ENCODE results near the gene ZNF625.

The ZNF625 gene

DNA sequence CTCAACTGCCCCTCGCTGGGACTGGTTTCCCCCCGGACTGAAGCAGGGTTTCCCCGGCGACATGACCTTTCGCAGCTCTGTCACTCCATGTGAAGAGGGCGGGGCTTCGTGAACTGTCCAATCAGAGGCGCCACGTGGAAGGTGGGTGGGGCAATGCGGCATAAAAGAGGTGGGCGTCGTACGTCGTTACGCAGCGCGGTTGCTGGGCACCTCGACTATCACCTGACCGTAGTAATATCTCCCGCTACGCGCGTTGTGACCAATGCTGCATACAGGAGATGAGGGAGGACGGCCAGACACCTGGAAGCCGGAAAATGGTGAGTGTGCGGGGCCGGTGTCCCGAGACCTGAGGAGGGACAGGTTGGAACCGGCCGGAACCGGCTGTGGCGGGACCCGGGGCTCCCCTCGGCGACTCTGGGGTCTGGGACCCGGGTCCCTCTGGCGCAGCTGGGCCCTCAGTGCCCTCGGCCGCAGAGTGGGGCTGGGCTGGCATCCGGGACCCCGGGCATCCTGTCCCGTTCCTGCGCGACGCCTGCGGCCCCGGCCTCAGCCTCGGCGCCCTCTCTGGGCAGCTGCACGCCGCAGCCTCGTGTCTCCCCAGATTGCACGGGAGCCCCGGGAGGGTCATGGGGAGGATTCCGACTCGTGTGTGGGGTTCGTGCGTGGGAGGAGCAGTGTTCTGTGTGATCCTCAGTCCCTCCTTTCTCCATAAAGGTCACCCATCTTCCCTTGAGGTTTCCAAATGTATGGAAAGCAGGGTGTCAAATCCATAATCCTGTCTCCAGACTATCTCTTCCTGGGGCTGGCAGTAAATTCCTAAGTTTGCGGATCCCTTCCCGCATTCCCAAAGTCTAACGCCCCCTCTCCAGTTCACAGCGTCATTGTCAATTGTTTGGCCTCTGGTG lies 38.5 kb upstream of the ZNF625 start:
- no peak overlapping the region for H3K4me3 ChIP-seq (ENCODE audit: low read depth, low read length)
- DNase-seq (ENCODE audit: low read depth) = no peak
- TF ChIP-seq, protein P1, sequence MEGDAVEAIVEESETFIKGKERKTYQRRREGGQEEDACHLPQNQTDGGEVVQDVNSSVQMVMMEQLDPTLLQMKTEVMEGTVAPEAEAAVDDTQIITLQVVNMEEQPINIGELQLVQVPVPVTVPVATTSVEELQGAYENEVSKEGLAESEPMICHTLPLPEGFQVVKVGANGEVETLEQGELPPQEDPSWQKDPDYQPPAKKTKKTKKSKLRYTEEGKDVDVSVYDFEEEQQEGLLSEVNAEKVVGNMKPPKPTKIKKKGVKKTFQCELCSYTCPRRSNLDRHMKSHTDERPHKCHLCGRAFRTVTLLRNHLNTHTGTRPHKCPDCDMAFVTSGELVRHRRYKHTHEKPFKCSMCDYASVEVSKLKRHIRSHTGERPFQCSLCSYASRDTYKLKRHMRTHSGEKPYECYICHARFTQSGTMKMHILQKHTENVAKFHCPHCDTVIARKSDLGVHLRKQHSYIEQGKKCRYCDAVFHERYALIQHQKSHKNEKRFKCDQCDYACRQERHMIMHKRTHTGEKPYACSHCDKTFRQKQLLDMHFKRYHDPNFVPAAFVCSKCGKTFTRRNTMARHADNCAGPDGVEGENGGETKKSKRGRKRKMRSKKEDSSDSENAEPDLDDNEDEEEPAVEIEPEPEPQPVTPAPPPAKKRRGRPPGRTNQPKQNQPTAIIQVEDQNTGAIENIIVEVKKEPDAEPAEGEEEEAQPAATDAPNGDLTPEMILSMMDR (IDR thresholded peaks at IDR 0.05; ENCODE audit: low read depth, low read length, missing control alignments) = no peak

DNA sequence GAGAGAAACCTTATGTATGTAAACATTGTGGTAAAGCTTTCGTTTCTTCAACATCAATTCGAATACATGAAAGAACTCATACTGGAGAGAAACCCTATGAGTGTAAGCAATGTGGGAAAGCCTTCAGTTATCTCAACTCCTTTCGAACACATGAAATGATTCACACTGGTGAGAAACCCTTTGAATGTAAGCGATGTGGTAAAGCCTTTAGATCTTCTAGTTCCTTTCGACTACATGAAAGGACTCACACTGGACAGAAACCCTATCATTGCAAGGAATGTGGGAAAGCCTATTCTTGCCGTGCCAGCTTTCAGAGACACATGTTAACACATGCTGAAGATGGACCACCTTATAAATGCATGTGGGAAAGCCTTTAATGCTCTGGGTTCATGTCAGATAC lies 31.1 kb upstream of the ZNF625 start:
- TF ChIP-seq, protein P1 (IDR thresholded peaks at IDR 0.05; ENCODE audit: low read depth, low read length, missing control alignments) = no peak

DNA sequence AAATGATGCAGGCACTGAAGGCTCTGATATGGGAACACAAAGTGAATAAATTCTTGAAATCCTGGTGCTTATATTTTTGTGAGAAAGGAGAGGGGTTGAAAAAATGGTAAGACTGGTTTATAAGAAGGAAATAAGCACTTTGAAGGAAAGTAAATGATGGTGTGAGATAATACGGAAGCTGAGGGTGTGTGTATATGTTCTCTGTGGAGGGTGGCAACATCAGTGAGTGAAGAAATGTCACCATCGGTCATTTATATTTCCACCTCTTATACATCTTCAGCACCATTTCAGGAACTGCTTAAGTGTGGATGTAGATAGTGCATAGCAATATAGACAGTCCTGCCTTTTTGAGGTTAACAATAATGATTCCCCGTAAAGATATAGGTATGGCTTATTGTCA lies 23.8 kb upstream of the ZNF625 start:
- TF ChIP-seq, protein P1 (IDR thresholded peaks at IDR 0.05; ENCODE audit: low read depth, low read length, missing control alignments) = no peak
- H3K4me3 ChIP-seq (ENCODE audit: low read depth, low read length) = no peak overlapping the region
- DNase-seq (ENCODE audit: low read depth) = no peak

More for the DNA sequence above, 31.1 kb upstream of the ZNF625 start:
- DNase-seq (ENCODE audit: low read depth) = no peak
- H3K4me3 ChIP-seq (ENCODE audit: low read depth, low read length) = no peak overlapping the region

DNA sequence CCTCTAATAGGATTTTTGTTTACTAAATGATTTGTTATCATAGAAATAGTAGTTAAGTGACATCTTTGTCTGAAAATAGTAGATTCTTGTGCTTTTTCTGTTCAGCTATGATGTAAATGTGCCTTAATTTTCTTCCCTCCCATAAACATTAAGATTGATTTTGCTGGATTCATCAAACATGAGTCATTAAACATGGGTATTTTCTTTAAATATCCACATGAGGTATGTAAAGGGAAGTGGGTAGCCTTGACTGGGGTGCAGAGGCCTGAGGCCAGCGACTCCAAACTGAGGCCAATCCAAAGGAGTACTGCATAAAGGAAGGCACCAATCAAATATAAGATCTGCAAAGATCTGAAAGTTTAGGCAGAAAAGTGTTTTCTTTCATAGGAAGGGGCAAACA lies 10.1 kb upstream of the ZNF625 start:
- TF ChIP-seq, protein P1 (IDR thresholded peaks at IDR 0.05; ENCODE audit: low read depth, low read length, missing control alignments) = no peak
- H3K4me3 ChIP-seq (ENCODE audit: low read depth, low read length) = no peak overlapping the region
- no peak for DNase-seq (ENCODE audit: low read depth)

DNA sequence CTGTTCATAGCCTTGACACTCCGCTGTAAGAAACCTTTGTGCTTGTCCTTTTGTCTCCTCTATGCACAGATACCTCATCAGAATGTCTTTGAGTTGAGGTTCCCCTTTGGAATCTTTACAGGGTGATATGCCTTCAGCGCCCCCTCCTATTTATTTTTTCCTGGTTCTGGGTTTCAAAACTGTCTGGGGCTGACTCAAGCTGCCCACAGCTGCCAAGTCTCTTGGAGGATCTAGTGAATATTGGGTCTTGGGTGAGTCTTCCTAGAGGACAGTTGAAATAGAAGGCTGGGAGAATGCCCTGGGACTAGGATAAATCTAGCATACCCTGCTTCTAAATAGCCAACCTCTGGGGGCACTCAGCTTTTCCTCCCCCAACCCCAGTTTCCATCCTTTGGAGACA lies 7.3 kb upstream of the ZNF625 start:
- H3K4me3 ChIP-seq (ENCODE audit: low read depth, low read length) = peak overlapping the region; percentile 73
- TF ChIP-seq, protein P1 (IDR thresholded peaks at IDR 0.05; ENCODE audit: low read depth, low read length, missing control alignments) = no peak
- DNase-seq (ENCODE audit: low read depth) = no peak

DNA sequence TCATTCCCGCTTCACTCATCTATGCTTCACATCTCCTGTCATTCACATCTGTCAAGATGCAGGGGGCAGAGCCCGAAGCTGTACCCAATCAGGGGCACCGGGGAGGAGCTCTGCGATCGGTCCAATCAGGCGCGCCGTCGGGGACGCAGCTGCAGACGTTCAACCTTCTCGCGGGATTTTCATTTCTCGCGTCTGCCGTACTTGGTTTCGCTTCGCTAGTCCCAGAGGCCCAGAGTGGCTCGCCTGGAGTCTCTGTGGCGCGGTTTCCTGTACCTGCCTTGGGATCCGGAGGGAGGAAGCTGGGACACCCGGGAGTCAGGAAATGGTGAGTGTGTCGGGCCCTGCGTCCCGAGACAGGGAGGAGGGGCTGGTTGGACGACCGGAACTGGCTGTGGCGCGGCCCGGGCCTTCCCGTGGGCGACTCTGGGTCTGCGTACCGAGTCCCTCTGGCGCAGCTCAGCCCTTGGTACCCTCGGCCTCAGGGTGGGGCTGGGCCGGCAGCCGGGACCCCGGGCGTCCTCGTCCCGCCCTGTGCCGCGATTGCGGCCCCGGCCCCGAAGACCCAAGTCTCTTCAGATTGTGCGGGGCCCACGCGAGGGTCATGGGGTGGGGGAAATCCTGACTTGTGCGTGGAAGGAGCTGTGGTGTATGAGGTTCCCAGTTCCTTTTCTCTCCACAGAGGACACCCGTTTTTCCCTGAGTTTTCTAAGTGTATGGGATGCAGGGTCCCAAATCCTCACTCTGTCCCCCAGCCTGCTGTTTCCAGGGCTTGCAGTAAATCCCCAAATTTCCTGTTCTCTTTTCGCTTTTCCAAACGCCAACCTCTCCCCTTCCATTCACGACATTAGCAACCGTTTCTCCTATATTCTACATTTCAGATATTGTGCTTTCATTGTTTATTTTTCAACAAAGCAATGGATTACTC lies 6.6 kb upstream of the ZNF625 start, which contains the start of gene ZNF136:
Gene ZNF136 (plus strand): TSS at position 215 of the 925 bp plus-strand sequence. CDS start 108 bp downstream, at position 323.
- DNase-seq (ENCODE audit: low read depth) = peak; percentile 90
- peak within 1 kb of the TSS; percentile 73 for H3K4me3 ChIP-seq (ENCODE audit: low read depth, low read length)
- TF ChIP-seq, protein P1 (IDR thresholded peaks at IDR 0.05; ENCODE audit: low read depth, low read length, missing control alignments) = no peak
